Measurements from ENCODE around the gene PEMT.

DNA sequence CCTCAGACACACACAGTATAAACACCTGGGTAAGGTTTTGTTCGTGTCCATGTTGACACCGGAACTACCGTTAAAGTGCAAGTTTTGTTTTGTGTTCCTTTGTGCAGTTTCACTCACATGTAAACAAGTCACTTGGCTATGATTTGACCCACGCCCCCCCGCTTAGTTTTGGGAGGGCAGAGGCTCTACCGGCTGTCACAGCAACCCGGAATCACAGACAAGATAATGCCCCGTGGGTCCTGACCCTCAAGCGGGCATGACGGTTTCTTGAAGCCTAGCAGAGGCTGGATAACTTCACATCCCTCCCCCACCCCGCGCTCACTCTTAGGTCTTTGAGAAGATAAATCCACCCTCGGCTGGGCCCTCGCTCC, 97.0 kb downstream of the PEMT start:
- TF ChIP-seq GATA2 (IDR thresholded peaks at IDR 0.05; ENCODE audit: low read depth, low read length), result no peak
- TF ChIP-seq GATA3 (IDR thresholded peaks at IDR 0.05; ENCODE audit: low read depth, low read length), result no peak
